ENCODE results near the gene SMARCD1. TPM values are rescaled to one million over a fixed set of nuclear protein-coding genes. Genes with fewer than 3 reads are reported as not detected.
A peak's percentile ranks its signal among the peaks of the same experiment; 100 is the strongest.

Gene SMARCD1
- 49.3 TPM for total RNA-seq

GRCh38 chr12:50084775-50085614 lies at the start of gene SMARCD1:
SMARCD1 (plus strand) TSS chr12:50085342; CDS start chr12:50085370, 28 bp downstream.
- peak; percentile 90 for DNase-seq

- no peak for DNase-seq
Observed at GRCh38 chr12:50038336-50038735, 46.8 kb upstream of the SMARCD1 start.

- peak; percentile 49 for DNase-seq
Observed at GRCh38 chr12:50039151-50039835, 45.8 kb upstream of the SMARCD1 start.

GRCh38 chr12:50040657-50041056 lies 44.5 kb upstream of the SMARCD1 start:
- no peak for DNase-seq

GRCh38 chr12:50041062-50041860 lies 43.9 kb upstream of the SMARCD1 start:
- DNase-seq, result no peak

GRCh38 chr12:50041962-50042361 lies 43.2 kb upstream of the SMARCD1 start:
- no peak for DNase-seq

GRCh38 chr12:50042693-50043092 lies 42.4 kb upstream of the SMARCD1 start:
- DNase-seq, result no peak

- DNase-seq, result no peak
Observed at GRCh38 chr12:50043308-50043707, 41.8 kb upstream of the SMARCD1 start.

GRCh38 chr12:50043854-50044253 lies 41.3 kb upstream of the SMARCD1 start:
- DNase-seq, result no peak

- no peak for DNase-seq
Observed at GRCh38 chr12:50047693-50048250, 37.4 kb upstream of the SMARCD1 start.

GRCh38 chr12:50049254-50050118 lies 35.7 kb upstream of the SMARCD1 start:
- DNase-seq, result no peak

- DNase-seq, result no peak
Observed at GRCh38 chr12:50050119-50050385, 35.1 kb upstream of the SMARCD1 start.

GRCh38 chr12:50050410-50051098 lies 34.6 kb upstream of the SMARCD1 start:
- DNase-seq, result no peak

- DNase-seq, result no peak
Observed at GRCh38 chr12:50051101-50051806, 33.9 kb upstream of the SMARCD1 start.

GRCh38 chr12:50052544-50052943 lies 32.6 kb upstream of the SMARCD1 start:
- DNase-seq, result no peak

GRCh38 chr12:50052964-50053363 lies 32.2 kb upstream of the SMARCD1 start:
- DNase-seq, result no peak

GRCh38 chr12:50053583-50053982 lies 31.6 kb upstream of the SMARCD1 start:
- no peak for DNase-seq

GRCh38 chr12:50055831-50056638 lies 29.1 kb upstream of the SMARCD1 start:
- peak; percentile 34 for DNase-seq

GRCh38 chr12:50056639-50056976 lies 28.5 kb upstream of the SMARCD1 start:
- DNase-seq, result no peak

Data from occipital lobe (tissue), 2 donors.